GM10266 (cell line): ENCODE data around the gene TNFSF13B.

Source experiments
- DNase-seq: peaks from one replicate; pipeline ENCODE4 v3.0.0; 2012; ENCODE audit errors: extremely low spot score
- CTCF ChIP-seq: IDR thresholded peaks from 2 replicates; pipeline ENCODE4 v1.5.1; 2012; ENCODE audit warnings: mild to moderate bottlenecking, low read depth; ENCODE audit not compliant: control insufficient read depth, insufficient read depth; ENCODE audit errors: missing control alignments

Gene TNFSF13B

GRCh38 chr13:108281901-108282300 lies 12.4 kb downstream of the TNFSF13B start:
- TF ChIP-seq CTCF, result no peak
- no peak for DNase-seq

GRCh38 chr13:108283110-108283509 lies 13.6 kb downstream of the TNFSF13B start:
- TF ChIP-seq CTCF, result no peak
- DNase-seq, result no peak

- no peak for DNase-seq
- no peak for TF ChIP-seq CTCF
Measured at GRCh38 chr13:108288741-108289140, 19.2 kb downstream of the TNFSF13B start.

- DNase-seq, result no peak
- TF ChIP-seq CTCF, result no peak
Measured at GRCh38 chr13:108289819-108290218, 20.3 kb downstream of the TNFSF13B start.

- TF ChIP-seq CTCF, result no peak
- no peak for DNase-seq
Measured at GRCh38 chr13:108297114-108297513, 27.6 kb downstream of the TNFSF13B start.

GRCh38 chr13:108302279-108302678 lies 32.8 kb downstream of the TNFSF13B start:
- no peak for TF ChIP-seq CTCF

GRCh38 chr13:108304170-108305016 lies 34.9 kb downstream of the TNFSF13B start:
- no peak for DNase-seq
- TF ChIP-seq CTCF, result no peak

More at GRCh38 chr13:108302279-108302678, 32.8 kb downstream of the TNFSF13B start:
- DNase-seq, result no peak
